GM10266 (cell line): ENCODE measurements around the gene BEGAIN.

Source experiments
- DNase-seq: peaks from one replicate; pipeline ENCODE4 v3.0.0; 2012; ENCODE audit errors: extremely low spot score
- CTCF ChIP-seq: IDR thresholded peaks from 2 replicates; pipeline ENCODE4 v1.5.1; 2012; ENCODE audit warnings: mild to moderate bottlenecking, low read depth; ENCODE audit not compliant: control insufficient read depth, insufficient read depth; ENCODE audit errors: missing control alignments

The BEGAIN gene

DNA sequence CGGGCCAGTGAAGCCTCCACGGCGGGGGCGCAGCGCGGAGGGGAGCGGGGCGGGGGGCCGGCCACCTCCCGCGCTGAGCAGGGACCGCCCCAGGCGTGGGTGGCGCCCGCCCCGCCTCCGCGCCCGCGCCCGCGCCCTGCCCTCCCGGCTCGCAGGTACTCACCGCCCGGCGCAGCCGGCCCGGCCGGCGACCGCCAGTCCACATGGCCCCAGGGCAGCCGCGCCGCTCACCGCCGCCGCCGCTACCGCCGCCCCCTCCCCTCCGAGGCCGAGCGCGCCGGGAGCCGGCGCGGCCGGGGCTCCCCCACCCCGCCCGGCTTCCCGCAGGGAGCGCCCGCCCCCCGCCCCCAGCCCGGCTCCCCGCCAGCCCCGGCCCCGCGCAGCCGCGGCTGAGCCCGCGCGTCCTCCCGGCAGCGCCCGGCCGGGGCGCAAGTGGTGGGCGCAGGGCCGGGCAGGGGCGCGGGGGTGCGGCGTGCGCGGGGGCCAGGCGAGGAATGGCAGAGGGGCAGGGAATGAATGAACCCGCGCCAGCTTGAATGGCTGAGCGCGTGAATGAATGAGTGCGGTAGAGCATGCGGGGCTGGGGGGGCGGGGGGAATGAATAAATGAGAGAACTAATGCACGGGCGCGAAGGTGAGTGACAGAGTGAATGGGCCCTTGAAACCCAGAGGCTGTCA is at the start of gene BEGAIN:
TSS of gene BEGAIN (minus strand) at position 332 of the 677 bp plus-strand sequence. CDS start at position 205, 127 bp downstream.
- no peak for DNase-seq
- no peak for TF ChIP-seq CTCF

DNA sequence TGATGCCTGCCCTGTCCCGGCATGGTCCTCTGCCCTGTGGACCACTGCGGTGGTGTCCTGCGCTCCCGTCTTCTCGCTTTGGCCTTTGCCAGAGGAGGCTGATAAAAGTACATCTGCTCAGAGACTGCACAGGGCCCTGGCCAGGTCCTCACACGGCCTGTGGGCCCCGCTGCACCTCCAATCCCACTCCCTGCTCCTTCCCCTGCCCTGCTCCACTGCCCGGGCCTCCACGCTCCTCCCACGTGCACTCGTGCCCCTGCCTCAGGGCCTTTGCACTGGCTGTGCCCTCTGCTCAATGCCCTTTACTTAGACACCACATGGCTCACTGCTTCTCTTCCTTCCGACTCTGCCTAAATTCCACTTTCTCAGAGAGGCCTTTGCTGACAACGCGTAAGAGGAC is 49.3 kb upstream of the BEGAIN start:
- TF ChIP-seq CTCF = no peak
- DNase-seq = no peak

DNA sequence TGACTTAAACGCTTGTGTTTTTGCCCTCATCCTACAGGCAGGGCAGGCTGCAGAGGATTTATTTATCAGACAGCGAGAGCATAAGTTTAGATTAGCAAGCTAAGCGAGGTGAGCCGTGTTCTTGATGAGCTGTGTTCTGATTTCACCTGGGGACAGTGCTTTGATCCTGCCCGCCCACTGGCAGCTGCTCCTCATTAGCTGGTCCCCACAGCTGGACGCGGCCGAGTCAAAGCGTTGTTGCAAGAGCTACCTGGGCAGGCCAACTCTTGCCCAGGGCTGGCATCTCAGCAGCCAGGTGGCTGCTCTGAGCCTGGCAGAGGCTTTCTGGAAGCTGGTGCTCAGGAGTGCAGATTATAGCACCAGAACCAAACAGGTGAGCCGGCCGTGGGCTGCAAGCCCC is 46.8 kb upstream of the BEGAIN start:
- TF ChIP-seq CTCF = no peak

GRCh38 chr14:100633406-100633805 is 46.2 kb upstream of the BEGAIN start:
- TF ChIP-seq CTCF = no peak
- no peak for DNase-seq

More for the DNA sequence above, 46.8 kb upstream of the BEGAIN start:
- DNase-seq = no peak

DNA sequence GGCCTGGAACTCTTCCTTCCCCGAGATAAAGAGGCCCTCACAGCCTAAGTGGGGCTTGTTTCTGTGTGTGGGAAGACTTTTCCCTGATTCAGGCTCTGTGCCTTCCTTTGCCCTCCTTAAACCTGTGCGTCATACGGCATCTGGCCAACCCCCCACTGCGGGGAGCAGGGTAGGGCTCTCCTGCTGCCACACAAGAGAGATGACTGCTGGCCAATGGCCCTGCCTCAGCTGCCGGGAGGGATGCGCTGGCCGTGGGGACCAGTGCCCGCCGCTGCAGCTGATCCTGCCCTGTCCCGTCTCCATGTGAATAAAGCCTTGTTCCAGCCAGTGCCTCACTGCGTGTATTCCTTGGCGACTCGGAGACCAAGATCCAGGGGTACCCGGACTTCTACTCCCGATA is 42.5 kb upstream of the BEGAIN start:
- DNase-seq = no peak
- no peak for TF ChIP-seq CTCF

GRCh38 chr14:100629098-100629497 is 41.9 kb upstream of the BEGAIN start:
- no peak for TF ChIP-seq CTCF

DNA sequence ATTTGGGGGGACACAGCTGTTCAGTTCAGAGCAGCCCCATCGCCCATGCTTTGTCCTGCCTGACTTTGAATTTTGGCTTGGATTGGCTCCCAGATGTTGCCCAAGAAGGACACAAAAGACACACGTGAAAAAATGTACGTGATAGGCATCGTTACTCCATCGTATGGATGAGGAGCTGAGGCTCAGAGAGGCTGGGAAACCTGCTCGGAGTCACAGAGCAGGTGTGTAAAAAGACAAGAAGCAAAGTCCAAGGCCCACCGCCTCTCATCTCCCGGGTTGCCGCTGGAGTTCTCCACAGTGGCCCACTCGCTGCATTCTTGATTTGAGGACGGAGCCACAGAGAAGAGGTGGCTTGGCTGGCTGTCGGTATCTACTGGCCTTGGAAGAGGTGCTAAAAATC is 41.0 kb upstream of the BEGAIN start:
- no peak for DNase-seq
- TF ChIP-seq CTCF = no peak

More at GRCh38 chr14:100629098-100629497, 41.9 kb upstream of the BEGAIN start:
- no peak for DNase-seq
